HL-60/S4 treated with phorbol 12-myristate 13-acetate at 8.2 ng/mL for 4 days and 3 days (cell line): ENCODE results near the gene MAGEB3.

Source experiments
- in situ Hi-C: fragments of 300-500 bp; cut with MboI; formaldehyde crosslinking; loops from 2 replicates; pipeline ENCODE4 v1.15.0; 2022; ENCODE audit warnings: low sequenced_read_pairs

Gene MAGEB3

DNA sequence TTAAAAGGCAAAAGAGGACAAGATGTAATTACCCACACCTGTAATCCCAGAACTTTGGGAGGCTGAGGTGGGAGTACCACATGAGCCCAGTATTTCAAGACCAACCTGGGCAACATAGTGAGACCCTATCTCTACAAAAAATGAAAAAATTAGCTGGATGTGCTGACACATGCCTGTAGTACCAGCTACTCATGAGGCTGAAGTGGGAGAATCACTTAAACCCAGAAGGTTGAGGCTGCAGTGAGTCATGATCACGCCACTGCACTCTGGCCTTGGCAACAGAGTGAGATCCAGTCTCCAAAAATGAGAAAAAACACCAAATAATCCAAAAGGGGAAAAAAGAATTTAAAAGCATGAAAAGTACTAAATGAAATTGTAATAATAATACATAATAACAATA lies 47.9 kb downstream of the MAGEB3 start:
- in situ Hi-C loops, result no loop called here

DNA sequence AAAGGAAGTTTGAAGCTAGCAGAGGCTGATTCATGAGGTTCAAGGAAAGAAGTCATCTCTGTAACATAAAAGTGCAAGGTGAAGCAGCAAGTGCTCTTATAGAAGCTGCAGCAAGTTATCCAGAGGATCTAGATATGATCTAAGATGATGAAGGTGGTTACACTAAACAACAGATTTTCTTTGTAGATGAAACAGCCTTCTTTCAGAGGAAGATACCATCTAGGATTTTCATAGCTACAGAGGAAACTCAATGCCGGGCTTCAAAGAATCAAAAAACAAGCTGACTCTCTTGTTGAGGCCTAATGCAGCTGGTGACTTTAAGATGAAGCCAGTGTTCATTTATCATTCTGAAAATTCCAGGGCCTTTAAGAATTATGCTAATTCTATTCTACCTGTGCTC lies 50.0 kb downstream of the MAGEB3 start:
- in situ Hi-C loops, result no loop called here

DNA sequence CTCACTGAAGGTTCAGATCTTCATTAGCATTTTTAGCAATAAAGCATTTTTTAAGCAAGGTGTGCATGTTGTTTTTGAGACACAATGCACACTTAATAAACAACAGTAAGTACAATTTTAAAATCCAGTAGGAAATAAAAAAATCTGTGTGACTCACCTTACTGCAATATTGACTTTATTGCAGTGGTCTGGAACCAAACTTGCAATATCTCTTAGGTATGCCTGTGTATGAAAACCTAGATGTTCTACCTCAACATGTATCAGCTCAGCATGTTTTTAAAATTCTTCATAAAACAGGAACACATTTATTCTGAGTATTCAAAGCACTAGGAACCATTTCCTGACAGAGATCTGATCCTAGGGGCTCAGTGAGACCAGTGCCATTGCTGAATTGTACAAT lies 52.1 kb downstream of the MAGEB3 start:
- in situ Hi-C loops, result no loop called here

DNA sequence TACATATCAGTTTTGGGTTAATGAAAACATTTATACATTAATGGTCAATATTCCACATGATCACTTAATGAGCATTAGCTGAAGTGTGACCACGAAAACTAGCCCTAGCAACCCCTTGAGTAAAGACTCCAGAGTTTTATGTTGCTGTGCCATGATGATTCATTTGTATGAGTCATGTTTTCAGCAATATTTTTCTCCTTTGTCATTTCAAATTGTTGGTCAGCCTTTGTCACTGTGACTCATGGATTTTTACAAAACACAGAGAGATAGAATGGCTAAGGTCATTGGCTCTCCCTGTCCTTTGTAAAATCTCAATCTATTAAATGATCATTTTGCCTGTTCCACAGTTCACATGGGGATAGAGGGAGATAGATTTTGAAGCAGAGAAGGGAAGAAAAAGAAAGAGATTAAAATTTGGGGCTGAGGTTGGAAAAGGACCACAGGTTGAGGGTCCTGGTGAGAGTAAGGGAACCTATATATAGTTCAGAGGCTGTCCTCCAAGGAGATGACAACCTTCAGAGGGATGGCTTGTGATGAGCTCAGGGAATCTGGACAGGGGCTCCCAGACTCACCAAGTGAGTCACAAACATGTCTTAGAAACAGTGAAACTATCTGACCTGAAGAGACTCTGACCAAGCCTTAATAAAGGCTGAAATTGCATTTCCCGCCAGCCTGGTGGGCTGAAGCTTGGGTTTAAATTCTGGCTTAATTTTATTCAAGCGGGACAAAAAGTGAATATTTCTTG lies 53.2 kb downstream of the MAGEB3 start:
- in situ Hi-C loops, result no loop called here
